ENCODE data around the gene PMAIP1.

DNA sequence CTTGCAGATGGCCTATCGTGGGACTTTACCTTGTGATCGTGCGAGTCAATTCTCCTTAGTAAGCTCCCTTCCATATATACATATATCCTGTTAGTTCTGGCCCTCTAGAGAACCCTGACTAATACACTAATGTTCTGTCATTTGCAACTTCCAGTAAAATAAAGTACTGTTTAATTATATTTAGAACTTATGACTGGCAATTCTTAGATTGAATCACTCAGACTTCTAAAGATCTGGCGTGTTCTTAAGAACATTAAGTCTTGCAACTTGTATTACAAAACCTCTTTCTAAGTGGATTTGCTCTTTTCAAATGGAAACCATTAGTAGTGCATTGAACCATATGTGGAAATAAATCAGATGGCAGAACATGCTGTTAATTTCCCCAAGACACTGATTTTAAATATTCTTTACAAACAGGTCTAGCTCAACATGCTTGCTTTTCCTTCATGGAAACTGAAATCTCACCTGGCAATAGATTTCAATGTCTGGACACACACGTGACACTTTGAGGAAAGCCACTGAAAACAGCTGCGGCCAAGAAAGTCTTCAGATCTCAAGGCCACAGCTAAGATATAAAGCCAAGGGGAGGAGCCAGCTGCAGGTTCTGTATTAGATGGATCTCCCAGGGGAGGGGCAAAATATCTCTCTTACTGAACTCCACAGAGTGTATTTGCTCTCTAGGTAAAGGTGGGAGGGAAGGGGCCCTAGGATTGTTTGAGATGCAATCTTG lies 50.6 kb downstream of the PMAIP1 start:
- TF ChIP-seq, protein P1, sequence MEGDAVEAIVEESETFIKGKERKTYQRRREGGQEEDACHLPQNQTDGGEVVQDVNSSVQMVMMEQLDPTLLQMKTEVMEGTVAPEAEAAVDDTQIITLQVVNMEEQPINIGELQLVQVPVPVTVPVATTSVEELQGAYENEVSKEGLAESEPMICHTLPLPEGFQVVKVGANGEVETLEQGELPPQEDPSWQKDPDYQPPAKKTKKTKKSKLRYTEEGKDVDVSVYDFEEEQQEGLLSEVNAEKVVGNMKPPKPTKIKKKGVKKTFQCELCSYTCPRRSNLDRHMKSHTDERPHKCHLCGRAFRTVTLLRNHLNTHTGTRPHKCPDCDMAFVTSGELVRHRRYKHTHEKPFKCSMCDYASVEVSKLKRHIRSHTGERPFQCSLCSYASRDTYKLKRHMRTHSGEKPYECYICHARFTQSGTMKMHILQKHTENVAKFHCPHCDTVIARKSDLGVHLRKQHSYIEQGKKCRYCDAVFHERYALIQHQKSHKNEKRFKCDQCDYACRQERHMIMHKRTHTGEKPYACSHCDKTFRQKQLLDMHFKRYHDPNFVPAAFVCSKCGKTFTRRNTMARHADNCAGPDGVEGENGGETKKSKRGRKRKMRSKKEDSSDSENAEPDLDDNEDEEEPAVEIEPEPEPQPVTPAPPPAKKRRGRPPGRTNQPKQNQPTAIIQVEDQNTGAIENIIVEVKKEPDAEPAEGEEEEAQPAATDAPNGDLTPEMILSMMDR (IDR thresholded peaks at IDR 0.05): no peak
- TF ChIP-seq POLR2A (IDR thresholded peaks at IDR 0.05): no peak
